ENCODE data around the gene LPIN3. TPM values are rescaled to one million over a fixed set of nuclear protein-coding genes. Genes with fewer than 3 reads are reported as not detected.

The LPIN3 gene
- total and polyA plus RNA-seq, 2 experiments from 2014 or later = 18.1 to 22.4 TPM

DNA sequence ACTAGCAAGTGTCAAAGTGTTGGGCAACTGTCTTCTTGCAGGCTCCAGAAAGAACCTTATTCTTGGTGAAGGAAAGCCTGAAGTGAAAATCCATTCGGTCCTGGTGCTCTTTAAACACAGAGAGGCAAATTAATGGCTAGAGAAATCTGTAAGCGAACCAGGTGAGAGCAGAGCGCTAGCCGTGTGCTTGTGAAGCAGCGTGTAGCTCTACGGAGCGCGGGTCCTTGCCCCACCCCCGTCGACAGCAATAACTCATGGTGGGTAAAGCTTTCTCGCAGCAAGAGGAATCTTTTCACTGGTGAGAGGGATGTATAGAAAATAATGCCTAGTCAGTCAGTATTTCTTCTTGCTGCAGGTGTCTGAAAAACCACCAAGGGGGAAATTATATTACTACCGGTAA lies 63.0 kb downstream of the LPIN3 start:
- H3K27me3 ChIP-seq = no peaks in the 10 kb centered on the region
- WGBS (ENCODE audit: low lambda C conversion rate, missing lambda C conversion rate) = 95% methylated on average over 12 of the region's 12 CpGs
- no peak overlapping the region for H3K4me2 ChIP-seq
- no peak overlapping the region for H2AFZ ChIP-seq
- no peaks in the 10 kb centered on the region for H3K79me2 ChIP-seq
- no peaks in the 10 kb centered on the region for H4K20me1 ChIP-seq (ENCODE audit: insufficient read depth, poor library complexity, severe bottlenecking)
- H3K4me3 ChIP-seq = no peak overlapping the region
- no peak for TF ChIP-seq CTCF (IDR thresholded peaks at IDR 0.05; ENCODE audit: poor library complexity)
- TF ChIP-seq EZH2phosphoT487 (IDR thresholded peaks at IDR 0.05; ENCODE audit: low read depth, severe bottlenecking, unreplicated experiment) = no peak
- TF ChIP-seq EZH2 (IDR thresholded peaks at IDR 0.05; ENCODE audit: borderline replicate concordance) = no peak
- no peaks in the 10 kb centered on the region for H3K9me2 ChIP-seq (replicated peaks; ENCODE audit: insufficient read depth)
- no peaks in the 10 kb centered on the region for H3K4me1 ChIP-seq (ENCODE audit: insufficient read depth)
- no peak for DNase-seq (ENCODE audit: low spot score)
- no peak overlapping the region for H3K27ac ChIP-seq
- H3K36me3 ChIP-seq (replicated peaks; ENCODE audit: insufficient read depth, low read depth) = no peaks in the 10 kb centered on the region
- H3K9me3 ChIP-seq (ENCODE audit: low read depth) = no peaks in the 10 kb centered on the region

DNA sequence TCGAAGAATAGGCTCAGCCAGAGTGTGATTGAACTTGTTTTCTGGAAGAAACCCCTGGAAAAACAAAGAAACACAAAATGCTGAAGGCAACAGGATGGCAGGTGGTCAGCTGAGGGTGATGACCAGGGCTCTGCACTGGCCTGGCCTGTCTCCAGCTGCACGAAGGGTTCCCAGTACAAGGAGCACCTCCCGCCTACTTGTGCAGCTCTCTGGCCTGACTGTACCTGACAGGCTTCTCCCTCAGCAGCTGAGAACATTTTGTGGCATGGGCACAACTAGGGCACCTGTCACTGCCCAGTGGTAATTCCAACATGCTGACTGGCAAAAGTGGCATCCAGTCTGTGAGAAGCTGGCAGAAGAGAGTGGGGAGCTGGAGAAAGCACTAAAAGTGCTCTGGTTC lies 64.8 kb downstream of the LPIN3 start:
- H3K36me3 ChIP-seq (replicated peaks; ENCODE audit: insufficient read depth, low read depth) = no peaks in the 10 kb centered on the region
- TF ChIP-seq EZH2 (IDR thresholded peaks at IDR 0.05; ENCODE audit: borderline replicate concordance) = no peak
- no peak for TF ChIP-seq EZH2phosphoT487 (IDR thresholded peaks at IDR 0.05; ENCODE audit: low read depth, severe bottlenecking, unreplicated experiment)
- no peak for TF ChIP-seq CTCF (IDR thresholded peaks at IDR 0.05; ENCODE audit: poor library complexity)
- 98% methylated on average over 3 of the region's 3 CpGs for WGBS (ENCODE audit: low lambda C conversion rate, missing lambda C conversion rate)
- H3K27me3 ChIP-seq = no peaks in the 10 kb centered on the region
- no peak overlapping the region for H3K4me3 ChIP-seq
- DNase-seq (ENCODE audit: low spot score) = no peak
- H3K4me2 ChIP-seq = no peak overlapping the region
- no peak overlapping the region for H3K27ac ChIP-seq
- H3K79me2 ChIP-seq = no peaks in the 10 kb centered on the region
- no peaks in the 10 kb centered on the region for H4K20me1 ChIP-seq (ENCODE audit: insufficient read depth, poor library complexity, severe bottlenecking)
- no peaks in the 10 kb centered on the region for H3K9me2 ChIP-seq (replicated peaks; ENCODE audit: insufficient read depth)
- no peaks in the 10 kb centered on the region for H3K4me1 ChIP-seq (ENCODE audit: insufficient read depth)
- no peak overlapping the region for H2AFZ ChIP-seq
- H3K9me3 ChIP-seq (ENCODE audit: low read depth) = no peaks in the 10 kb centered on the region

- WGBS (ENCODE audit: low lambda C conversion rate, missing lambda C conversion rate) = 72% methylated on average over 10 of the region's 10 CpGs
- Histone ChIP-seq H3K4me1 (ENCODE audit: insufficient read depth) (no peaks in the 10 kb centered on the region), H3K27ac (no peak overlapping the region), H3K36me3 (replicated peaks; ENCODE audit: insufficient read depth, low read depth) (no peaks in the 10 kb centered on the region), H3K9me2 (replicated peaks; ENCODE audit: insufficient read depth) (no peaks in the 10 kb centered on the region), H3K79me2 (no peaks in the 10 kb centered on the region), H3K27me3 (no peaks in the 10 kb centered on the region), H3K4me3 (no peak overlapping the region), H3K9me3 (ENCODE audit: low read depth) (no peaks in the 10 kb centered on the region), H4K20me1 (ENCODE audit: insufficient read depth, poor library complexity, severe bottlenecking) (no peaks in the 10 kb centered on the region), H2AFZ (no peak overlapping the region), H3K4me2 (no peak overlapping the region)
- DNase-seq (ENCODE audit: low spot score) = no peak
- TF ChIP-seq EZH2phosphoT487 (IDR thresholded peaks at IDR 0.05; ENCODE audit: low read depth, severe bottlenecking, unreplicated experiment) (no peak), EZH2 (IDR thresholded peaks at IDR 0.05; ENCODE audit: borderline replicate concordance) (no peak), CTCF (IDR thresholded peaks at IDR 0.05; ENCODE audit: poor library complexity) (no peak)
These were observed 65.7 kb downstream of the LPIN3 start for GRCh38 chr20:41406353-41406752.

Measured in hepatocyte (in vitro differentiated cells).